ENCODE data around the gene PTDSS2.

DNA sequence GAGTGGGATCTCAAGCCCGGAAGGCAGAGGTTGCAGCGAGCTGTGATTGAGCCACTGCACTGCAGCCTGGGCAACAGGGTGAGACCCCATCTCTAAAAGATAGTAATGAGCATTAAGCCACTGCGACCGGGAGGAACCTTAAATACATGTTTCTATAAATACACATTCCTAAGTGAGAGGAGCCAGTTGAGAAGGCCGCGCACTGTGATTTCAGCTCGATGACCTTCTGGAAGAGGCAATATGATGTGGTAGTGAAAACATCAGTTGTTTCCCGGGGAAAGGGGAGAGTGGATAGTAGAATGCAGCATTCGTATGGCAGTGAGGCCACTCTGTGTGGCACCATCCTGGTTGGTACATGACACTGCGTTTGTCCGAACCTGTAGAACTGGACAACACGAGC lies 18.0 kb downstream of the PTDSS2 start:
- TF ChIP-seq POLR2A (IDR thresholded peaks at IDR 0.05; ENCODE audit: low read depth, low read length) = no peak
- no peak for TF ChIP-seq POLR2AphosphoS5 (IDR thresholded peaks at IDR 0.05; ENCODE audit: low read depth, low read length)

Data from GM12892 (cell line).